HG03175 (cell line): ENCODE data around the gene MGLL.
"Not testable (repeated sequence)": the region's sequence is repeated elsewhere in the genome, so short reads cannot be mapped to it uniquely, and the experiment has no call there.

Experiments
- ATAC-seq: cut with Tn5 transposase; IDR thresholded peaks from one replicate; pipeline ENCODE4 v1.9.1; 2021; ENCODE audit warnings: mild to moderate bottlenecking, moderate library complexity; ENCODE audit not compliant: unreplicated experiment

The MGLL gene

GRCh38 chr3:127692501-127693335 lies 129.6 kb downstream of the MGLL start:
- ATAC-seq: no peak

GRCh38 chr3:127691974-127692373 lies 130.3 kb downstream of the MGLL start:
- no peak for ATAC-seq

DNA sequence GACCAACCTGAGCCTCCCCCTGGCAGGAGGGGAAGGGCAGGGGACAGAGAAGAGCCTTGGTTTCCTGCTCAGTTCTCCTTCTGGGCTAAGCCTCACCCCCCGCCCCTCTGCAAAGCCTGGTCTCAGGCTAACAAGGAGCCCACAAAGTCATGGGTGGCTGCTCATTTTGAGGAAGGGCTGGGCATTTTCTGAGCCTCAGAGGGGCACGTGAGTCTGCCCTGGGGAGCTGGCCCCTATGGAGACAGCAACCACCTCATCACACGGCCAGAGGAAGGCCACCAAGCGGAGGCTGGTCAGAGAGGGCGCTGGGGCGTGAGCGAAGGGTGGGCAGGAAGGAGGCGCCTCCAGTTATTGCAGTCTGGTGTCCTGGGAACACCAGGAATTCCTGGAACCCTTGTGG lies 130.8 kb downstream of the MGLL start:
- no peak for ATAC-seq

GRCh38 chr3:127690823-127691452 lies 131.4 kb downstream of the MGLL start:
- ATAC-seq: no peak

DNA sequence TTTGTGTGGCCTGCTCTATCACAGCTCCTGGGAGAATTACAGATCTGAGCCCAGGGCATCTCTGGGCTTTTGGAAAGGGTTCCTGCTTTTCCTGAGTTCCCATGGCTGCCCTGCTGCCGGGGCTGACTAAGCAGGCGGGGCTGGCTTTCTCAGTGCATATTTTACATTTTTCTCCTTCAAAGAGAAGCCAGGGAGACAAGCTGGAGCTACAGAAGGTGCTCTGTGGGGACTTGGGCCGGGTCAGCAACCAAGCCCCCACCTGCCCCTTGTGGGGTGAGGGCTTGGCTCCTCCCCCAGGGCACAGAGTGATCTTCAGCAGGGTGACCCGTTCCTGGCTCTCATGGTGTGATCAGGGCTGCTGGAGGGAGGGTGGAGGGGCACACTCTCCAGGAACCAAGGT lies 132.2 kb downstream of the MGLL start:
- ATAC-seq: no peak

- no peak for ATAC-seq
Measured at GRCh38 chr3:127689266-127689860, 133.0 kb downstream of the MGLL start.

- no peak for ATAC-seq
Measured at GRCh38 chr3:127688416-127689265, 133.7 kb downstream of the MGLL start.

DNA sequence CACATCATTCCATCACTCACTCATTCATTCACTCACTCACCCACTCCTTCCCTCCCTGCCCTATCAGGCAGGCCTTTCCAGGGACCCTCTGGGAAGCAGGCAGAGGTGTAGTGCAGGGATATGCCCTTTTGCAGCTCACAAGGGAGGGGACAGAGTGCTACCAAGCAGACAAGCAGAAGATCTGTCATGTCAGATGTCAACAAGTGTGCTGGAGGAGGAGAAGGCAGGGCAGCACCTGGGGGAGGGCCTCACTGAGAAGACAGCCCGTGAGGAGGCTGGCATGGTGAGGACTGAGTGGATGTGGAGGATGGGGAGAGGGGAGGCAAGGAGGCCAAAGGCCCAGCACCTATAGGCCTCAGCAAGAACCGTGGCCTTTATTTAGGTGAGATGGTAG lies 134.3 kb downstream of the MGLL start:
- ATAC-seq: no peak

- no peak for ATAC-seq
Measured at GRCh38 chr3:127687228-127687737, 135.0 kb downstream of the MGLL start.

- ATAC-seq: no peak
Measured at GRCh38 chr3:127686512-127686894, 135.8 kb downstream of the MGLL start.

- ATAC-seq: no peak
Measured at GRCh38 chr3:127685708-127686511, 136.4 kb downstream of the MGLL start.

GRCh38 chr3:127684871-127685707 lies 137.2 kb downstream of the MGLL start:
- no peak for ATAC-seq

DNA sequence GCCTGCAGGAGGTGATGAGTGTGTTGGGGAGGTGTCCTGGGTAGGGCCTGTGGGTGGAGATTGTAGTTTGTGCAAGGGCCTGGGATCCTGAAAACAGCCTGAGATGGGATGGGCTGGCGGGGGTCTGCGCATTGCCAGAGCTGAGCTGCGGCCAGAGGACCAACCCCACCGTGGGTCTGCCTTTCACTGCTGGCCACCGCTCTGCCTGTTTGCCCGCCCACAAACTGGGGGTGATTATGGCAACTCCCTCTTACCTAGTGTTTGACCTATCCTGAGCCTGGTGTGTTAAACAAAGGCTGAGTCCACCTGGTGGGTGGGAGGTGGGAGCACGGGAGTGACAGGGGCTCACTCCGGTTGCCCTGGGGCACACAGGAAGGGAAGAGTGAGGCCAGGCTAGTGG lies 139.8 kb downstream of the MGLL start:
- ATAC-seq: no peak

GRCh38 chr3:127682175-127682554 lies 140.2 kb downstream of the MGLL start:
- ATAC-seq: not testable (repeated sequence)

- no peak for ATAC-seq
Measured at GRCh38 chr3:127680798-127681221, 141.5 kb downstream of the MGLL start.

DNA sequence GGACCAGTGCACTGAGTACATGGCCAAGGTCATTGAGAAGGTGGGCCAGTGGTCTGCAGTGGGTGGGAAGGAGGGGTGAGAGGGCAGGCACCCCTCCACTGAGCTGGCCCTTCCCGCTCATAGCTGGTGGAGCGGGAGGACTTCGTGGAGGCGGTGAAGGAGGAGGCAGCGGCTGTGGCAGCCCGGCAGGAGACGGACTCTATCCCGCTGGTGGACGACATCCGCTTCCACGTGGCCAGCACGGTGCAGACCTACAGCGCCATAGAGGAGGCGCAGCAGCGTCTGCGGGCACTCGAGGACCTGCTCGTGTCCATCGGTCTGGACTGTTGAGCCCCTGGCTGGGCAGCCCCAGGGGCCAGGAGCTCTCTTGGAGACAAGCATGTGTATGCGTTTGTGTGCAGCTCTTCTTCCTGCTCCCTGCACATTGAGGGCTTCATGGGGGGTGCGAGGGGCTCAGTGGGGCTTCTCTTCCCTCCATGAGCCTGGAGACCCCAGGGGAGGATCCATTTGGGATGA lies 142.1 kb downstream of the MGLL start:
- ATAC-seq: no peak

DNA sequence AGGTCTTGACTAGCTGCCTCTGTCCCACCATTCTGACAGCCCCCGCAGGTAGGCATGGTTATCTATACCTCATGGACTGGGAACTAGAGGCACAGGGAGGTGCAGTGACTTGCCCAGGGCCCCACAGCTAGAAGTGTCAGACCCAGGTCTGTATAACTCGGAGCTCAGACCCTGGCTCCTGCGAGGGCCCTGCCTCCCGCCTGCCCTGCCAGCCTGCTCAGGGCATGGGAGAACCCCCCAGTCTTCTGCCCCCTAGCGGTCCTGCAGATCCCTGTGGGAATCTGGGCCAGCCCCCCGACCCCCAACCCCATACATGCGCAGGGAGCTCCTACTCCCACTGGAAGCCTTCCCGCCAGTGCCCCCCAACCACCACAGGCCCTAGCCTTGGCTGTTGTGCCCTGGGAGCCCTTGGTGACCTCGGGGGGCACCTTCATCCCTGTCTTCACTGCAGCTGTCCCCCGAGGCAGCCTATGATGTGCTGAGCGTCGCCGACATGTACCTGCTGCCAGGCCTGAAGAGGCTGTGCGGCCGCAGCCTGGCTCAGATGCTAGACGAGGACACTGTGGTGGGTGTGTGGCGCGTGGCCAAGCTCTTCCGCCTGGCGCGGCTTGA lies 142.7 kb downstream of the MGLL start:
- no peak for ATAC-seq
